ENCODE measurements around the gene CTDSP2. TPM values are rescaled to one million over a fixed set of nuclear protein-coding genes. Genes with fewer than 3 reads are reported as not detected.
"Not testable (repeated sequence)": the region's sequence is repeated elsewhere in the genome, so short reads cannot be mapped to it uniquely, and the experiment has no call there.

CTDSP2 gene
- total RNA-seq, 4 donors from 2014 or later = 151 to 190 (median 170) TPM

GRCh38 chr12:57823908-57824640 is 22.5 kb downstream of the CTDSP2 start:
- 83% methylated on average over 2 of the region's 18 CpGs; no CpG with 5 or more reads in 1 of the 2 donors for WGBS, 2 donors (ENCODE audit: low coverage in 1 of 2)
- peaks cover 11 to 100% of the 10 kb centered on the region in 2 donors for H3K36me3 ChIP-seq
- H3K9me3 ChIP-seq = no peaks in the 10 kb centered on the region

GRCh38 chr12:57823131-57823907 is 23.2 kb downstream of the CTDSP2 start:
- H3K27me3 ChIP-seq = no peaks in the 10 kb centered on the region
- H3K4me1 ChIP-seq = peaks cover 0 to 98% (median 13%) of the 10 kb centered on the region in 3 donors
- TF ChIP-seq POLR2A (IDR thresholded peaks at IDR 0.05) (no peak), CTCF (IDR thresholded peaks at IDR 0.05) (no peak), POLR2AphosphoS5 (IDR thresholded peaks at IDR 0.05) (peak; percentile 6)
- ATAC-seq = no peak
- H3K9me3 ChIP-seq = no peaks in the 10 kb centered on the region
- peaks cover 11 to 99% of the 10 kb centered on the region in 2 donors for H3K36me3 ChIP-seq
- H3K4me3 ChIP-seq = no peak overlapping the region
- H3K27ac ChIP-seq = peak overlapping the region in 3 of 4 donors; percentile 39 to 57 (median 53)
- 62 to 85% methylated on average over 7 to 11 of the region's 17 CpGs for WGBS, 2 donors (ENCODE audit: low coverage in 1 of 2)

More at GRCh38 chr12:57823908-57824640, 22.5 kb downstream of the CTDSP2 start:
- peak overlapping the region in 2 of 4 donors; percentile 53 to 57 for H3K27ac ChIP-seq
- peaks cover 0 to 98% (median 16%) of the 10 kb centered on the region in 3 donors for H3K4me1 ChIP-seq
- ATAC-seq = no peak
- no peak for TF ChIP-seq POLR2A (IDR thresholded peaks at IDR 0.05)
- no peak for TF ChIP-seq POLR2AphosphoS5 (IDR thresholded peaks at IDR 0.05)
- no peak for TF ChIP-seq CTCF (IDR thresholded peaks at IDR 0.05)
- TF ChIP-seq EP300 (IDR thresholded peaks at IDR 0.05) = no peak
- H3K27me3 ChIP-seq = no peaks in the 10 kb centered on the region
- no peak overlapping the region for H3K4me3 ChIP-seq

DNA sequence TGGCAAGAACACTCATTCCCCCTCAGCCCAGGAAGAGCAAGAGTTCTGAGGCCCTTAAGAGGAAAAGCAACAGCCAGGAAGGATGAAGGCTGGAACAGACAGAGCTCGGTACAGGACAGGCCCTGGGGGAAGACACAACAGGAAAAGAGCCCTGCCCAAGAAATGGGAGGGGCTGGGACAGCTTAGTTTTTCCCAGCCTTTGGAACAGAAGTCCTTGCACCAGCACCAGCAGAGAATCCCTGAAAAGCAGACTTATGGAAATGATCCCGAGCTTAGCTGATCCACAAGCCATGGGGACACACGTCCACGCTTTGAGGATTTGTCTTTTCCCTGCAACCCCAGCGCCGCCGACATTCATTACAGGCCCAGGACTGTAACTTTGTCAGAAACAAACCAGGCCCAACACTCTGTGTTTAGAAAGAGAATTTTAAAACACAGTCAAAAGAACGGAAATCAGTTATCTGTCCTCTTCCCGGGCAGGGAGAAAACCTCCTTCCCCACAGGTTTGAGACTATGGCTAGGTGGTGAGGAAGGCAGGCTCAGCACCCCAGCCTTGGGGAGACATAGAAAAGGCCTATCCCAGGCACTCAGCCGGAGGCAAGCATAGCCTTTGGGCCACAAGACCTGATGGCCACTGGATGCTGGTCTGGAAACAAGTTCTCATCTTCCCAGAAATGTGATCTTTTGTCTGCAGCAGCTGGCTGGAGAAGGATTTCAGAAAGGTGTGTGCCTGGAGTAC is 24.0 kb downstream of the CTDSP2 start:
- H3K27me3 ChIP-seq = no peaks in the 10 kb centered on the region
- H3K9me3 ChIP-seq = no peaks in the 10 kb centered on the region
- ATAC-seq = no peak
- peak overlapping the region in 3 of 4 donors; percentile 39 to 57 (median 53) for H3K27ac ChIP-seq
- no peak overlapping the region for H3K4me3 ChIP-seq
- TF ChIP-seq EP300 (IDR thresholded peaks at IDR 0.05) (no peak), CTCF (IDR thresholded peaks at IDR 0.05) (no peak), POLR2A (IDR thresholded peaks at IDR 0.05) (no peak), POLR2AphosphoS5 (IDR thresholded peaks at IDR 0.05) (no peak)
- H3K36me3 ChIP-seq = peaks cover 11 to 92% of the 10 kb centered on the region in 2 donors
- peaks cover 0 to 98% (median 16%) of the 10 kb centered on the region in 3 donors for H3K4me1 ChIP-seq
- WGBS, 2 donors (ENCODE audit: low coverage in 1 of 2) = 60 to 63% methylated on average over 2 to 7 of the region's 10 CpGs

GRCh38 chr12:57821474-57822214 is 24.9 kb downstream of the CTDSP2 start:
- ATAC-seq = no peak
- Histone ChIP-seq H3K4me1 (peaks cover 0 to 98% (median 25%) of the 10 kb centered on the region in 3 donors), H3K36me3 (peaks cover 6 to 83% of the 10 kb centered on the region in 2 donors), H3K27ac (peak overlapping the region in 3 of 4 donors; percentile 18 to 53 (median 39)), H3K27me3 (no peaks in the 10 kb centered on the region), H3K9me3 (no peaks in the 10 kb centered on the region), H3K4me3 (no peak overlapping the region)
- TF ChIP-seq POLR2AphosphoS5 (IDR thresholded peaks at IDR 0.05) (peak; percentile 5), POLR2A (IDR thresholded peaks at IDR 0.05) (no peak)
- 65 to 77% methylated on average over 4 to 5 of the region's 10 CpGs for WGBS, 2 donors (ENCODE audit: low coverage in 1 of 2)

- WGBS, 2 donors (ENCODE audit: low coverage in 1 of 2) = no CpG with 5 or more reads among the region's 5 CpGs
- H3K36me3 ChIP-seq = peaks cover 4 to 77% of the 10 kb centered on the region in 2 donors
- H3K27ac ChIP-seq = peak overlapping the region in 3 of 4 donors; percentile 18 to 53 (median 43)
- H3K4me3 ChIP-seq, H3K9me3 ChIP-seq, ATAC-seq, H3K27me3 ChIP-seq: not testable (repeated sequence)
- peaks cover 0 to 98% (median 31%) of the 10 kb centered on the region in 3 donors for H3K4me1 ChIP-seq
These were observed 25.5 kb downstream of the CTDSP2 start for GRCh38 chr12:57821015-57821414.

GRCh38 chr12:57820119-57820518 is 26.4 kb downstream of the CTDSP2 start:
- H3K4me1 ChIP-seq = peaks cover 0 to 99% (median 39%) of the 10 kb centered on the region in 3 donors

DNA sequence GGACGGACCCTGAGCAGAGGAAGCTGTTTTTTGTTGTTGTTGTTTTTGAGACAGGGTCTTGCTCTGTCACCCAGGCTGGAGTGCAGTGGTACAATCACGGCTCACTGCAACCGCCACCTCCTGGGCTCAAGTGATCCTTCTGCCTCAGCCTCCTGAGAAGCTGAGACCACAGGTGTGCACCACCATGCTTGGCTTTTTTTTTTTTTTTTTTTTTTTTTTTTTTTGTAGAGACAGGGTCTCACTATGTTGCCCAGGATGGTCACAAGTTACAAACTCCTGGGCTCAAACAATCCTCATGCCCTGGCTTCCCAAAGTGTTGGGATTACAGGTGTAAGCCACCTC is 28.6 kb downstream of the CTDSP2 start:
- peaks cover 0 to 49% of the 10 kb centered on the region in 2 donors for H3K36me3 ChIP-seq
- H3K27ac ChIP-seq = peak overlapping the region in 3 of 4 donors; percentile 58 to 65 (median 64)
- not testable (repeated sequence) for H3K4me3 ChIP-seq, H3K27me3 ChIP-seq, H3K9me3 ChIP-seq, ATAC-seq
- WGBS, 2 donors (ENCODE audit: low coverage in 1 of 2) = 72 to 79% methylated on average over 2 to 3 of the region's 3 CpGs
- peaks cover 0 to 90% (median 41%) of the 10 kb centered on the region in 3 donors for H3K4me1 ChIP-seq

More at GRCh38 chr12:57820119-57820518, 26.4 kb downstream of the CTDSP2 start:
- not testable (repeated sequence) for H3K9me3 ChIP-seq, H3K27me3 ChIP-seq, ATAC-seq, H3K4me3 ChIP-seq
- Histone ChIP-seq H3K27ac (peak overlapping the region in 3 of 4 donors; percentile 43 to 65 (median 50)), H3K36me3 (peaks cover 3 to 68% of the 10 kb centered on the region in 2 donors)
- 57 to 58% methylated on average over 7 of the region's 8 CpGs for WGBS, 2 donors (ENCODE audit: low coverage in 1 of 2)

Data from gastroesophageal sphincter (tissue), 4 donors.